Loucy (cell line): ENCODE data around the gene SULT1C3.

Experiments used
- CTCF ChIP-seq: fragments of 200-600 bp; sonication (generic); conservative IDR thresholded peaks from 2 replicates; pipeline ENCODE4 v1.5.1; 2014; ENCODE audit warnings: mild to moderate bottlenecking, antibody characterized with exemption, low read length
- EZH2phosphoT487 ChIP-seq: fragments of 200-600 bp; IDR thresholded peaks from 2 replicates; pipeline ENCODE4 v1.6.1; 2018; ENCODE audit warnings: antibody characterized with exemption, mild to moderate bottlenecking, moderate library complexity, borderline replicate concordance

DNA sequence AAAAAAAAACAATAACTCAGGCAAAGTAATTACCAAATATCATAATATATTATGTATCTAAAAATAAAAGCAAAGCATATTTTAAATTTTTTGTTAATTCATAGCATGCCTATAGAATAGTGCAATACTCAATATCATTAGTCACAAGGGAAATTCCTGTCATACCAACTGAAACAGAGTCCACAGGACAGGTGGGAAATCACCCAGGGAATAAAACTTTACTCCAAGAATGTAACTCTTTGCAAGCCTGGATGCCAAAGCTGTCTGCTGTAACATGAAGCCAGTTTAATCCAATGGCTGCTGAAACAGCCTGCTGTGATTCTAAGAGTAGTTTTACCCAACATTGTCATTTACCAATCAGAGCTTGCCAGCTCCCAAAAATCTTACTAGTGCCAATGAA is 40.0 kb upstream of the SULT1C3 start:
- no peak for TF ChIP-seq CTCF
- no peak for TF ChIP-seq EZH2phosphoT487
